ENCODE measurements around the gene IFNLR1.

Gene IFNLR1

DNA sequence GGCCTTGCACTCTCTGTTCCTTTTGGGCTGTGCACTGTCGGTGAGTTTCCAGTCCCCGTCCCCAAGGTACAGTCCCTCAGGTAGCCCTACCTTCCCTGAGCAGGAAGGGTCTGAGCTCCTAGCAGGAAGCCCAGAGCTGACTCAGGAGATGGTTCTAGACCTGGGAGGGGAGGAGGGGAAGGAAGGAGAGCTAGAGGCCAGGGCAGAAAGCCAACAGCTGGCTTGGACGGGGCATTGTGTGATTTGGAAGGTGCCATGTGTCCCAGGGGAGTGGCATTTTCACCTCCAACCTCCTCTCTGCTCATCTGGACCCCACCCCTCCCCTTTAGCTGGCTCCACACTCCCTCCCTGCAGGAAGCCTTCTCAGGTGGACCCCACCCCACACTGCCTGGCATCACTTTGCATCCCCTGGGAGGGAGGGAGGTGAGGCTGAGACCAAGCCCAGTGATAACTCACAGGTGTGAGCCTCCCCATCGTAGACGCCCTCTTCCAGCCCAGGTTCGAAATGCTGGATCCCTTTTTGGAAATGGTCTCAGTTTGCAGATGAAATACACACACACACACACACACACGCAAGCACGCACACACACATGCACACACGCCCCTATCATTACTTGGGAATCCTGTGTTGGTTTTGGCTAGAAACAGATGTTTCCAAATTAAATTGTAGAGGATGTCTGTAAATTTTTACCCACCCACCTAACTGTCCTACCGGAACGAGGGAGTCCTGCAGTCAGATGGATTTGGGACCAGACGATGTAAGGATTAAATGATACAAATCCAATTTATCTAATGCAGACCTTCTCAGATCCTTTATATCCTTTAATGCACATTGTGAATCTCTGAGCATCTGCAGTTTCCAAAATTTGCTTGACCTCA is 19.7 kb upstream of the IFNLR1 start:
- in situ Hi-C loops (cut with MboI; ENCODE audit: low sequenced_read_pairs), result no loop called here

DNA sequence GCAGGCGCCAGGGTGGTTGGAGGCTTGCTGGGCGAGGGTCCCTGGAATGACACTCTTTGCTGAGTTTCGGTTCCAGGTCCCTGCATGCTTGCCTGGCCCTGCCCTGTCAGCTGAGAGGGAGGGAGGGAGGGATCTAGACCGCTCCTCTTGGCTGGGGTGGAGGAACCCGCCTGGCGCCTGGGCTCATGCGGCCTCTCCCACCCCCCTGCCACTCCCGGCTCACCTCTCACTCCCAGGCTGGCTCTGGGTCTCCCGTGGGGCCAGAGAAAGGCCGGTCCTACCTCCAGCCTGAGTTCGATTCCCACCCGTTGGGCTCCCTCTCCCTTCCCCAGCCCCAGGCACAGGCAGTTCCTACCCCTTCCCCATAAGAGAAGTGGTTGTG is 19.0 kb upstream of the IFNLR1 start:
- in situ Hi-C loops (cut with MboI; ENCODE audit: low sequenced_read_pairs), result no loop called here

- in situ Hi-C loops (cut with MboI; ENCODE audit: low sequenced_read_pairs), result no loop called here
Measured at GRCh38 chr1:24205345-24206082, 18.4 kb upstream of the IFNLR1 start.

GRCh38 chr1:24204116-24204515 is 17.0 kb upstream of the IFNLR1 start:
- in situ Hi-C loops (cut with MboI; ENCODE audit: low sequenced_read_pairs), result loop anchor here (5.0 kb wide), 1 partner anchor 188 kb away; no protein-coding TSS in a partner anchor

GRCh38 chr1:24203404-24203803 is 16.3 kb upstream of the IFNLR1 start:
- in situ Hi-C loops (cut with MboI; ENCODE audit: low sequenced_read_pairs), result loop anchor here (5.0 kb wide), 1 partner anchor 189 kb away; no protein-coding TSS in a partner anchor

- in situ Hi-C loops (cut with MboI; ENCODE audit: low sequenced_read_pairs), result loop anchor here (5.0 kb wide), 1 partner anchor 189 kb away; no protein-coding TSS in a partner anchor
Measured at GRCh38 chr1:24202987-24203386, 15.9 kb upstream of the IFNLR1 start.

GRCh38 chr1:24202556-24202955 is 15.5 kb upstream of the IFNLR1 start:
- in situ Hi-C loops (cut with MboI; ENCODE audit: low sequenced_read_pairs), result loop anchor here (5.0 kb wide), 1 partner anchor 190 kb away; no protein-coding TSS in a partner anchor

- in situ Hi-C loops (cut with MboI; ENCODE audit: low sequenced_read_pairs), result loop anchor here (5.0 kb wide), 1 partner anchor 190 kb away; no protein-coding TSS in a partner anchor
Measured at GRCh38 chr1:24201941-24202440, 14.9 kb upstream of the IFNLR1 start.

GRCh38 chr1:24199291-24199900 is 12.3 kb upstream of the IFNLR1 start:
- in situ Hi-C loops (cut with MboI; ENCODE audit: low sequenced_read_pairs), result no loop called here

DNA sequence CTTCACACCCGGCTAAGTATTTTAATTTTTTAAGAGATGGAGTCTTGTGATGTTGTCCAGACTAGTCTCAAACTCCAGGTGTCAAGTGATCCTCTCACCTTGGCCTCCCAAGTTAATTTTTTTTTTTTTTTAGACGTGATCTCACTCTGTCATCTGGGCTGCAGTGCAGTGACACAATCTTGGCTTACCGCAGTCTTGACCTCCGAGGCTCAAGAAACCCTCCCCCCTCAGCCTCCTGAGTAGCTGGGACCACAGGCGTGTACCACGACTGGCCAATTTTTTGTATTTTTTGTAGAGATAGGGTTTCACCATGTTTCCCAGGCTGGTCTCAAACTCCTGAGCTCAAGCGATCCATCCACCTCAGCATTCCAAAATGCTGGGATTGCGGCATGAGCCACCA is 11.7 kb upstream of the IFNLR1 start:
- in situ Hi-C loops (cut with MboI; ENCODE audit: low sequenced_read_pairs), result no loop called here

DNA sequence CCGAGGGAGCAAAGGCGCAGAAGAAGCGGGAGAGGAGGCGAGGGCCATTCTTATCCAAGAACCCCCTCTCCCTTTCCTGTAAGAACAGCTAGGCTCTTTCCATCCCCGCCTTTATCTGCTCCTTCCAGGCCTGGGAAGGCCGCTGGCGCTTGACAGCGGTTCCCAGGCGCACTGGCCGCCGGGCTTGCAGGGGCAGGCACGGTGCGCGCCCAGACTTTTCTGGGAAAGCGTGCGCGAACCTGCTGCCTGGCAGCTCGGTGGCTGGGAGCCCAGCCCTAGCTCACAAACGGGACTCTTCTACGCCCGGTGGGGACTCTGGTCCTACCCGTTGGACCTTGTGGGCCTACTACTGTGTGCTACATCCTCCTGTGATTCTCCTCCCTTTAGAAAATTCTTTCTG is 8.8 kb upstream of the IFNLR1 start:
- in situ Hi-C loops (cut with MboI; ENCODE audit: low sequenced_read_pairs), result no loop called here

DNA sequence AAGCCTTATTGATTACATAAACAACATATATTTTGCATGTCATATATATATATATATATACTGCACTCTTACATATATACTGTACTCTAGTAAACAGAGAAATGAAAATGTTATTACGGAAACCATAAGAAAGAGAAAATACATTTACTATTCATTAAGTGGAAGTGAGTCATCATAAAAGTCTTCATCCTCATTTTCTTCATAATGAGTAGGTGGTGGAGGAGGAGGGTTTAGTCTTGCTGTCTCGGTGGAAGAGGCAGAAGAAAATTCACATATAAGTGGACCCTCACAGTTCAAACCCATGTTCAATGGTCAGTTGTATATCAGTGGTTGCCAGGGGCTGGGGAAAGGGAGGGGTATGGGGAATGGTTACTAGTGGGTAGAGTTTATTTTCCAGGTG is 8.0 kb upstream of the IFNLR1 start:
- in situ Hi-C loops (cut with MboI; ENCODE audit: low sequenced_read_pairs), result no loop called here

GRCh38 chr1:24193046-24193445 is 6.0 kb upstream of the IFNLR1 start:
- in situ Hi-C loops (cut with MboI; ENCODE audit: low sequenced_read_pairs), result no loop called here

GRCh38 chr1:24191860-24192259 is 4.8 kb upstream of the IFNLR1 start:
- in situ Hi-C loops (cut with MboI; ENCODE audit: low sequenced_read_pairs), result no loop called here

- in situ Hi-C loops (cut with MboI; ENCODE audit: low sequenced_read_pairs), result no loop called here
Measured at GRCh38 chr1:24190983-24191461, 3.9 kb upstream of the IFNLR1 start.

GRCh38 chr1:24189528-24189927 is 2.4 kb upstream of the IFNLR1 start:
- in situ Hi-C loops (cut with MboI; ENCODE audit: low sequenced_read_pairs), result no loop called here

DNA sequence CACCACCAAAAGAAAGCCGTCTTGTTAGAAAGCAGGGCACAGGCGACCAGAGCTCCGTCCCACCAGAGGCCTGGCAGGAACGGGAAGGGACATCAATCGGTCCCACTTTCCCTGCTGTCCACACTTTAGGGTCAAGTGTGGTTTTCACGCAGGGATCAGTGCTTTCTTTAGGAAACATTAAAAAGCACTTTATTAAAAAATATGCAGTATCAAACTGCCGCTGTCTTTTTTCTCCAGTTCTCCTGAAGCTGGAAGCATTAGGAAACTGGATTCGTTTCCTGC is 437 bp downstream of the IFNLR1 start:
- in situ Hi-C loops (cut with MboI; ENCODE audit: low sequenced_read_pairs), result no loop called here

DNA sequence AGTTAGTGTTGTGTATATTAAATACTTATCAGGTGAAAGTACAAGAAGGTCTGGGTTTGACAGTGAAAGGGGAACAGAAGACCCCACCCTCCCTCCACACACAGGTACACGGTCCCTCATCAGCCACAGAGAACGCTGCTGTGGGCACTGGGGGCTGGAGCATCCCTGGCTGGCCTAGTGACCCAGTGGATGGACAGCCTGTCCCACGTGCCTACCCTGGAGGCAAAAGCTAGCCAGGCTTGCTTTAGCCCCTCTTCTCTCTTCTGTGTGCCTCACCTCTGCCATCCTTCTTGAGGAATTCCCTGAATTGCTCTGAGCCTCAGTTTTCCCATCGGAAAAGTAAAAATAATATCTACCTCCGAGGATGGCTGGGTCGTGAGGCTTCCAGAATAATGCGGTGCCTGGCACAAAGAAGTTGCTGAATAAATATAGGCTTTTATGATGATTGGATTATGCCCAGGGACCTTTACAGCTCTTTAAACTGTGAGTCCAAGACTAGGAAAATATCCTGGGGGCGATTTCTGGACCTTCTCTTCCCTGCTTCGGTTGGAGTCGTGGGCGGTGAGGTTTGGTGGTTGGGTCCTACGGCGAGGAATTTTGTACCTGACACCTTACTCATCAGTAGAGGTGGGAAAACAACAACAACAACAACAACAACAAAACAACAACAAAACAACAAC is 918 bp downstream of the IFNLR1 start:
- in situ Hi-C loops (cut with MboI; ENCODE audit: low sequenced_read_pairs), result no loop called here

- in situ Hi-C loops (cut with MboI; ENCODE audit: low sequenced_read_pairs), result no loop called here
Measured at GRCh38 chr1:24185076-24185475, 2.0 kb downstream of the IFNLR1 start.

GRCh38 chr1:24182061-24182460 is 5.0 kb downstream of the IFNLR1 start:
- in situ Hi-C loops (cut with MboI; ENCODE audit: low sequenced_read_pairs), result no loop called here

GRCh38 chr1:24181619-24182018 is 5.5 kb downstream of the IFNLR1 start:
- in situ Hi-C loops (cut with MboI; ENCODE audit: low sequenced_read_pairs), result no loop called here

All from HL-60/S4 (cell line).